Endothelial cell of umbilical vein (primary cell): ENCODE results near the gene AFF4. TPM values are rescaled to one million over a fixed set of nuclear protein-coding genes. Genes with fewer than 3 reads are reported as not detected.

Experiments used
- BruUV-seq: library from RNA; stranded (reverse); fragments of 400-500 nt; replicated peaks from 2 replicates; lab custom pipeline; 2021; lab: Mats Ljungman, UMichigan
- CTCF ChIA-PET: fragments of 300-600, 350-600 bp; sonication (Branson Sonifier 250); formaldehyde crosslinking; loops from one replicate; lab custom pipeline; 2021; ENCODE audit warnings: antibody characterized with exemption, inconsistent platforms; lab: Charles Lee
- POLR2A ChIA-PET: fragments of 300-600, 350-600 bp; sonication (Branson Sonifier 250); formaldehyde crosslinking; loops from one replicate; lab custom pipeline; 2021; ENCODE audit warnings: antibody characterized with exemption, inconsistent platforms; lab: Charles Lee
- DNase-seq: peaks from one replicate; pipeline ENCODE4 v3.0.0-alpha.2; 2011; ENCODE audit warnings: low read depth, low spot score
- FAIRE-seq: peaks from 2 replicates; lab custom pipeline; 2011; peaks lifted over from hg19 to GRCh38; lab: Jason Lieb, UNC
- H2AFZ ChIP-seq: 2 replicates; pipeline ENCODE4 v1.6.0; 2012; ENCODE audit warnings: low read depth, low read length, control low read depth, inconsistent platforms
- H3K27ac ChIP-seq: 2 replicates; pipeline ENCODE4 v1.5.1; 2011; ENCODE audit warnings: low read depth, mild to moderate bottlenecking, control low read depth, low read length, moderate library complexity; ENCODE audit not compliant: insufficient read depth
- H3K27me3 ChIP-seq, 2 experiments: 2 replicates each; pipeline versions ENCODE4 v1.6.0 to v1.6.1; 2011; ENCODE audit warnings: low read length in 2 of 2, mixed read lengths in 1 of 2; ENCODE audit not compliant: control insufficient read depth in 2 of 2, insufficient read depth in 2 of 2
- H3K36me3 ChIP-seq, 2 experiments: 2 replicates in 1 of 2; 3 replicates in 1 of 2; pipeline ENCODE4 v1.5.1; 2011; ENCODE audit warnings: low read length in 2 of 2, mild to moderate bottlenecking in 1 of 2, moderate library complexity in 1 of 2; ENCODE audit not compliant: control insufficient read depth in 2 of 2, insufficient read depth in 2 of 2; ENCODE audit errors: extremely low read depth in 1 of 2
- H3K4me1 ChIP-seq: 3 replicates; pipeline ENCODE4 v1.5.1; 2011; ENCODE audit warnings: mild to moderate bottlenecking, low read length; ENCODE audit not compliant: control insufficient read depth, insufficient read depth; ENCODE audit errors: extremely low read depth
- H3K4me2 ChIP-seq: 2 replicates; pipeline ENCODE4 v1.6.1; 2011; ENCODE audit warnings: low read length, control low read depth, mixed read lengths; ENCODE audit not compliant: insufficient read depth
- H3K4me3 ChIP-seq, 3 experiments: fragments of 200-600 bp in 1 of 3; sonication (generic), shearing (Covaris generic) in 1 of 3; replicated peaks in 1 of 3; 2 replicates each; pipeline ENCODE4 v1.5.1; 2011 to 2016; ENCODE audit warnings: control low read depth in 3 of 3, low read length in 3 of 3, mild to moderate bottlenecking in 2 of 3, inconsistent platforms in 1 of 3, low read depth in 1 of 3, moderate library complexity in 1 of 3; ENCODE audit not compliant: insufficient read depth in 1 of 3
- H3K79me2 ChIP-seq: 2 replicates; pipeline ENCODE4 v1.6.0; 2012; ENCODE audit warnings: low read length, inconsistent platforms; ENCODE audit not compliant: control insufficient read depth, insufficient read depth
- H3K9ac ChIP-seq: replicated peaks from 2 replicates; pipeline ENCODE3; 2011; ENCODE audit warnings: low read length, control low read depth; ENCODE audit not compliant: insufficient read depth; ENCODE audit errors: extremely low read depth
- H3K9me1 ChIP-seq: replicated peaks from 3 replicates; pipeline ENCODE4 v1.6.0; 2011; ENCODE audit warnings: mild to moderate bottlenecking, low read length; ENCODE audit not compliant: control insufficient read depth, insufficient read depth; ENCODE audit errors: extremely low read depth
- H3K9me3 ChIP-seq: replicated peaks from 2 replicates; pipeline ENCODE4 v1.5.1; 2012; ENCODE audit warnings: low read length, inconsistent platforms; ENCODE audit not compliant: control insufficient read depth, insufficient read depth
- H4K20me1 ChIP-seq: replicated peaks from 2 replicates; pipeline ENCODE3; 2011; ENCODE audit warnings: mild to moderate bottlenecking, low read length; ENCODE audit not compliant: control insufficient read depth, insufficient read depth; ENCODE audit errors: extremely low read depth
- CTCF ChIP-seq, 2 donors: IDR thresholded peaks; 1 replicate in 1 of 2; 2 replicates in 1 of 2; pipeline ENCODE4 v1.5.1; 2011; ENCODE audit warnings: low read length in 2 of 2, mild to moderate bottlenecking in 2 of 2, moderate library complexity in 2 of 2, control low read depth in 1 of 2, inconsistent platforms in 1 of 2, low read depth in 1 of 2; ENCODE audit not compliant: insufficient read depth in 1 of 2; ENCODE audit errors: extremely low read depth in 1 of 2
- EZH2 ChIP-seq: IDR thresholded peaks from 2 replicates; pipeline ENCODE4 v1.6.1; 2012; ENCODE audit warnings: borderline replicate concordance, low read depth, mild to moderate bottlenecking, moderate library complexity, low read length, inconsistent platforms; ENCODE audit not compliant: severe bottlenecking
- FOS ChIP-seq: IDR thresholded peaks from 2 replicates; pipeline ENCODE4 v1.6.1; 2011; ENCODE audit warnings: mild to moderate bottlenecking, low read length, moderate library complexity, borderline replicate concordance; ENCODE audit not compliant: insufficient read depth
- GATA2 ChIP-seq: IDR thresholded peaks from 2 replicates; pipeline ENCODE4 v1.7.0; 2011; ENCODE audit warnings: low read depth, mild to moderate bottlenecking, moderate library complexity, mixed read lengths, low read length; ENCODE audit not compliant: insufficient read length, insufficient read depth
- JUN ChIP-seq: IDR thresholded peaks from 2 replicates; pipeline ENCODE4 v1.6.1; 2011; ENCODE audit warnings: borderline replicate concordance, low read depth; ENCODE audit not compliant: insufficient read length, insufficient read depth
- MAX ChIP-seq: IDR thresholded peaks from 2 replicates; pipeline ENCODE4 v1.6.1; 2011; ENCODE audit not compliant: insufficient read depth, insufficient read length
- MYC ChIP-seq: IDR thresholded peaks from one replicate; pipeline ENCODE4 v1.6.1; 2011; ENCODE audit warnings: mild to moderate bottlenecking, low read depth, low read length
- POLR2A ChIP-seq: IDR thresholded peaks from 2 replicates; pipeline ENCODE4 v1.6.1; 2012; ENCODE audit warnings: low read depth, mild to moderate bottlenecking, control low read depth, low read length
- POLR2AphosphoS5 ChIP-seq: IDR thresholded peaks from 2 replicates; pipeline ENCODE4 v1.6.1; 2012; ENCODE audit warnings: low read depth, mild to moderate bottlenecking, control low read depth, low read length, moderate library complexity; ENCODE audit not compliant: insufficient read depth
- dilution Hi-C: fragments of 300-500 bp; cut with MboI; formaldehyde crosslinking; loops from one replicate; pipeline ENCODE4 v1.15.0; 2019; ENCODE audit warnings: low sequenced_read_pairs; ENCODE audit not compliant: extremely low pct_ligation_motif_present
- intact Hi-C: fragments of 100-400 bp; cut with micrococcal nuclease; formaldehyde crosslinking; loops from one replicate; pipeline ENCODE4 v1.10.0; 2022
- polyA plus RNA-seq, 4 experiments: library from polyadenylated mRNA; depleted of rRNA in 3 of 4; stranded (reverse) in 3 of 4; unstranded in 1 of 4; fragments of >200 nt; gene quantifications; 2 replicates each; pipeline versions ENCODE4 v1.2.1 to v1.2.3, GENCODE V29; 2011 to 2012; ENCODE audit warnings: missing spikeins in 1 of 4
- total RNA-seq: library from RNA; stranded (reverse); gene quantifications from 2 replicates; pipeline ENCODE4 v1.2.3, GENCODE V29; 2021

The AFF4 gene
- total and polyA plus RNA-seq, 2 donors (not counting 3 experiments of a cell fraction or from before 2014, with no cell fraction given), result 27.0 to 88.3 TPM

DNA sequence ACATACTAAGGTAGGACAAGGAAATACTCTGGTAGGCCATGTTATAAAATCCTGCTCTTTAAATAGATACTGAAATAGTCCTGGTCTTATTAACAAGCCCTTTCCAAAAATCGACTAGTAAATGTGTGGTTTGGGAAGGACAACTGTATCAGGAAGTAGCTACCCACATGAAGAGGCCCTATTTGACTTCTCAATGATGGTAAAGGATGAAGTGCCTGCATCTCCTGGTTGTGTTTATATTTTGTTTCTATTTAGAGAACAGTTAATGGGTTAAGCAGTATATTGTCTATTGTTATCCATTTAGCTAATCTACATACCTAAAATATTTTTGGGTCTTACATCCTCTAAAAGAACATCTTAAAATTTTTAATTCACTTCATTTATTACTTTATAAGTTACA is 109.6 kb downstream of the AFF4 start:
- no peak overlapping the region for H3K9ac ChIP-seq
- H3K9me1 ChIP-seq, result no peaks in the 10 kb centered on the region
- H3K27me3 ChIP-seq, result no peaks in the 10 kb centered on the region
- no peak overlapping the region for H3K4me2 ChIP-seq
- no peaks in the 10 kb centered on the region for H3K9me3 ChIP-seq
- no peaks in the 10 kb centered on the region for H3K36me3 ChIP-seq
- ChIA-PET CTCF (interaction anchor here (0.8 to 2.2 kb wide), 11 partner anchors 10 to 99 kb away, joined by 3 to 13 read pairs (median 4); partner anchors contain the start of genes GDF9, SHROOM1 and UQCRQ), POLR2A (interaction anchor here (1.0 kb wide), 1 partner anchor 12 kb away, joined by 4 read pairs; the partner anchor contains the start of genes GDF9 and UQCRQ)
- no peak for DNase-seq
- dilution Hi-C loops (no loop called here), intact Hi-C loops (loop anchor here (1.0 kb wide), 1 partner anchor 23 kb away; the partner anchor contains the start of gene SHROOM1)
- TF ChIP-seq FOS (no peak), GATA2 (no peak), EZH2 (no peak), MAX (no peak), POLR2AphosphoS5 (no peak), JUN (no peak), POLR2A (no peak), CTCF (IDR thresholded peaks at IDR 0.05; ENCODE audit: extremely low read depth in 1 of 2, insufficient read depth in 1 of 2, low read depth in 1 of 2, low read length in 2 of 2) (no peak), MYC (no peak)
- H4K20me1 ChIP-seq, result no peaks in the 10 kb centered on the region
- BruUV-seq, result no TSS peak
- H3K4me1 ChIP-seq, result no peaks in the 10 kb centered on the region
- no peak overlapping the region for H3K4me3 ChIP-seq
- H2AFZ ChIP-seq, result no peak overlapping the region
- FAIRE-seq, result no peak
- H3K79me2 ChIP-seq, result no peaks in the 10 kb centered on the region
- no peak overlapping the region for H3K27ac ChIP-seq
